H1 (cell line): Measurements from ENCODE around the gene TCF4. TPM values are rescaled to one million over a fixed set of nuclear protein-coding genes. Genes with fewer than 3 reads are reported as not detected.

Source experiments
- CTCF ChIA-PET: fragments of 300-600 bp; sonication (Branson Sonifier 250); formaldehyde crosslinking; loops from one replicate; lab custom pipeline; 2021; ENCODE audit not compliant: partially characterized antibody; lab: Charles Lee
- POLR2A ChIA-PET: fragments of 300-600 bp; sonication (Branson Sonifier 250); formaldehyde crosslinking; loops from one replicate; lab custom pipeline; 2021; ENCODE audit warnings: inconsistent platforms; ENCODE audit not compliant: partially characterized antibody; lab: Charles Lee
- DNase-seq, 2 experiments: peaks; one replicate each; pipeline versions ENCODE4 v3.0.0 to v3.0.0-alpha.2; 2010 to 2022; ENCODE audit warnings: low spot score in 2 of 2, low read depth in 1 of 2, mixed read lengths in 1 of 2
- FAIRE-seq: peaks from 2 replicates; lab custom pipeline; 2011; peaks lifted over from hg19 to GRCh38; lab: Jason Lieb, UNC
- H2AFZ ChIP-seq: 2 replicates; pipeline ENCODE4 v1.8.1; 2012; ENCODE audit warnings: low read length, inconsistent platforms
- H2AK5ac ChIP-seq: 2 replicates; pipeline ENCODE4 v1.6.1; 2013; ENCODE audit warnings: low read depth, low read length
- H2BK120ac ChIP-seq: replicated peaks from 2 replicates; pipeline ENCODE3; 2013; ENCODE audit warnings: low read depth, low read length, inconsistent platforms
- H2BK12ac ChIP-seq: 2 replicates; pipeline ENCODE4 v1.6.1; 2013; ENCODE audit warnings: low read depth, low read length
- H2BK15ac ChIP-seq: 2 replicates; pipeline ENCODE4 v1.6.1; 2013; ENCODE audit warnings: low read length
- H2BK20ac ChIP-seq: 2 replicates; pipeline ENCODE4 v1.6.1; 2013; ENCODE audit warnings: low read length
- H2BK5ac ChIP-seq: 2 replicates; pipeline ENCODE4 v1.6.1; 2013; ENCODE audit warnings: low read depth, low read length
- H3K14ac ChIP-seq: 2 replicates; pipeline ENCODE4 v1.6.1; 2013; ENCODE audit warnings: inconsistent platforms; ENCODE audit not compliant: insufficient read length
- H3K18ac ChIP-seq: 2 replicates; pipeline ENCODE4 v1.6.1; 2013; ENCODE audit warnings: low read length; ENCODE audit errors: extremely low read depth
- H3K23ac ChIP-seq: 2 replicates; pipeline ENCODE4 v1.6.1; 2013; ENCODE audit warnings: inconsistent platforms; ENCODE audit not compliant: insufficient read length
- H3K23me2 ChIP-seq: 2 replicates; pipeline ENCODE4 v1.6.1; 2013; ENCODE audit warnings: low read depth, low read length
- H3K27ac ChIP-seq: 2 replicates; pipeline ENCODE4 v1.6.1; 2011; ENCODE audit warnings: low read depth, low read length, inconsistent platforms
- H3K27me3 ChIP-seq, 4 experiments: replicated peaks in 1 of 4; 1 replicate in 1 of 4; 2 replicates in 3 of 4; pipeline versions ENCODE4 v1.6.1 to v1.8.1; 2011 to 2013; ENCODE audit warnings: low read length in 3 of 4, mild to moderate bottlenecking in 3 of 4, inconsistent platforms in 2 of 4, mixed read lengths in 2 of 4, moderate library complexity in 1 of 4; ENCODE audit not compliant: control insufficient read depth in 3 of 4, insufficient read depth in 3 of 4; ENCODE audit errors: extremely low read depth in 1 of 4
- H3K36me3 ChIP-seq, 4 experiments: 2 replicates each; pipeline versions ENCODE4 v1.6.1 to v1.8.1; 2011 to 2013; ENCODE audit warnings: mild to moderate bottlenecking in 4 of 4, low read length in 3 of 4, moderate library complexity in 2 of 4, control low read depth in 1 of 4, inconsistent platforms in 1 of 4; ENCODE audit not compliant: insufficient read depth in 4 of 4, control insufficient read depth in 2 of 4
- H3K4ac ChIP-seq: replicated peaks from 2 replicates; pipeline ENCODE3; 2013; ENCODE audit warnings: low read length, low read depth, mixed read lengths, inconsistent platforms; ENCODE audit not compliant: insufficient read length
- H3K4me1 ChIP-seq, 4 experiments: replicated peaks in 1 of 4; 1 replicate in 1 of 4; 2 replicates in 3 of 4; pipeline versions ENCODE4 v1.6.1 to v1.8.1; 2011 to 2013; ENCODE audit warnings: low read length in 3 of 4, inconsistent platforms in 2 of 4, mixed read lengths in 1 of 4; ENCODE audit not compliant: insufficient read depth in 4 of 4, control insufficient read depth in 3 of 4
- H3K4me2 ChIP-seq, 2 experiments: 2 replicates each; pipeline versions ENCODE4 v1.6.1 to v1.8.1; 2011 to 2013; ENCODE audit warnings: low read depth in 2 of 2, low read length in 2 of 2, control low read depth in 1 of 2, inconsistent platforms in 1 of 2, mild to moderate bottlenecking in 1 of 2; ENCODE audit not compliant: insufficient read depth in 1 of 2
- H3K4me3 ChIP-seq, 4 experiments: fragments of 200-600, 300-600 bp in 1 of 4; sonication (generic), shearing (Covaris generic), sonication (Bioruptor Twin) in 1 of 4; 2 replicates each; pipeline versions ENCODE4 v1.5.1 to v1.8.1; 2011 to 2016; ENCODE audit warnings: low read length in 4 of 4, low read depth in 3 of 4, control low read depth in 2 of 4, inconsistent platforms in 2 of 4, mild to moderate bottlenecking in 2 of 4, mixed read lengths in 1 of 4, moderate library complexity in 1 of 4; ENCODE audit not compliant: insufficient read depth in 2 of 4; ENCODE audit errors: extremely low read depth in 1 of 4
- H3K56ac ChIP-seq: replicated peaks from 2 replicates; pipeline ENCODE3; 2013; ENCODE audit warnings: low read depth, mild to moderate bottlenecking, mixed read lengths, low read length, inconsistent platforms; ENCODE audit not compliant: insufficient read length
- H3K79me1 ChIP-seq: 2 replicates; pipeline ENCODE4 v1.6.1; 2013; ENCODE audit warnings: low read depth, low read length, control low read depth
- H3K79me2 ChIP-seq, 2 experiments: 2 replicates each; pipeline versions ENCODE4 v1.6.1 to v1.8.1; 2012 to 2013; ENCODE audit warnings: low read length in 2 of 2, mild to moderate bottlenecking in 2 of 2, inconsistent platforms in 1 of 2; ENCODE audit not compliant: insufficient read depth in 2 of 2, control insufficient read depth in 1 of 2
- H3K9ac ChIP-seq, 4 experiments: replicated peaks in 1 of 4; 1 replicate in 1 of 4; 2 replicates in 3 of 4; pipeline versions ENCODE4 v1.6.1 to v1.8.1; 2011 to 2013; ENCODE audit warnings: low read depth in 3 of 4, low read length in 3 of 4, control low read depth in 2 of 4, mild to moderate bottlenecking in 2 of 4, moderate library complexity in 2 of 4, inconsistent platforms in 1 of 4; ENCODE audit errors: extremely low read depth in 1 of 4
- H3K9me3 ChIP-seq, 2 experiments: 2 replicates each; pipeline versions ENCODE4 v1.6.1 to v1.8.1; 2012 to 2013; ENCODE audit warnings: mild to moderate bottlenecking in 2 of 2, moderate library complexity in 2 of 2, control low read depth in 1 of 2, inconsistent platforms in 1 of 2, low read depth in 1 of 2, low read length in 1 of 2, mixed read lengths in 1 of 2; ENCODE audit not compliant: insufficient read depth in 2 of 2
- H4K20me1 ChIP-seq, 2 experiments: replicated peaks in 1 of 2; 2 replicates each; pipeline versions ENCODE3 to v1.8.1; 2011 to 2013; ENCODE audit warnings: inconsistent platforms in 2 of 2, low read length in 2 of 2, mild to moderate bottlenecking in 1 of 2; ENCODE audit not compliant: insufficient read depth in 2 of 2, control insufficient read depth in 1 of 2
- H4K5ac ChIP-seq: 2 replicates; pipeline ENCODE4 v1.6.1; 2013; ENCODE audit warnings: low read length, low read depth, mixed read lengths, inconsistent platforms; ENCODE audit not compliant: insufficient read length
- H4K8ac ChIP-seq: 2 replicates; pipeline ENCODE4 v1.8.0; 2013; ENCODE audit warnings: mild to moderate bottlenecking, moderate library complexity, low read length, inconsistent platforms; ENCODE audit not compliant: insufficient read depth; ENCODE audit errors: extremely low read depth
- H4K91ac ChIP-seq: replicated peaks from 2 replicates; pipeline ENCODE3; 2013; ENCODE audit warnings: low read length, mixed read lengths, inconsistent platforms; ENCODE audit not compliant: insufficient read length
- BCL11A ChIP-seq, 2 experiments: IDR thresholded peaks; one replicate each; pipeline ENCODE4 v1.6.1; 2011; ENCODE audit warnings: low read depth in 2 of 2, low read length in 2 of 2, mild to moderate bottlenecking in 2 of 2
- BRCA1 ChIP-seq: IDR thresholded peaks from 2 replicates; pipeline ENCODE4 v1.6.1; 2012; ENCODE audit warnings: low read depth, low read length, improper control_type of control experiment
- CHD1 ChIP-seq: IDR thresholded peaks from 2 replicates; pipeline ENCODE4 v1.6.1; 2012; ENCODE audit warnings: low read depth, low read length, improper control_type of control experiment
- FOSL1 ChIP-seq: IDR thresholded peaks from 2 replicates; pipeline ENCODE4 v1.6.1; 2011; ENCODE audit warnings: mild to moderate bottlenecking, low read depth, low read length, moderate library complexity; ENCODE audit not compliant: insufficient read depth
- HDAC2 ChIP-seq, 2 experiments: fragments of 300-600 bp in 1 of 2; sonication (generic) in 1 of 2; IDR thresholded peaks; 2 replicates each; pipeline ENCODE4 v1.6.1; 2011 to 2012; ENCODE audit warnings: low read depth in 2 of 2, low read length in 2 of 2, mild to moderate bottlenecking in 2 of 2, moderate library complexity in 2 of 2, borderline replicate concordance in 1 of 2, inconsistent platforms in 1 of 2
- NANOG ChIP-seq: IDR thresholded peaks from 2 replicates; pipeline ENCODE4 v1.6.1; 2011; ENCODE audit warnings: low read length, low read depth, mild to moderate bottlenecking, inconsistent platforms; ENCODE audit not compliant: insufficient read depth, poor library complexity, severe bottlenecking
- POU5F1 ChIP-seq: IDR thresholded peaks from 2 replicates; pipeline ENCODE4 v1.6.1; 2011; ENCODE audit warnings: low read depth, mild to moderate bottlenecking, low read length, moderate library complexity
- RFX5 ChIP-seq: IDR thresholded peaks from 2 replicates; pipeline ENCODE4 v1.6.1; 2011; ENCODE audit warnings: low read depth, low read length, improper control_type of control experiment, borderline replicate concordance
- SAP30 ChIP-seq: fragments of 300-600 bp; sonication (generic); IDR thresholded peaks from 2 replicates; pipeline ENCODE4 v1.7.1; 2012; ENCODE audit warnings: low read length, moderate library complexity, mild to moderate bottlenecking, inconsistent platforms; ENCODE audit not compliant: insufficient read depth, insufficient replicate concordance
- SP1 ChIP-seq: IDR thresholded peaks from 2 replicates; pipeline ENCODE4 v1.6.1; 2011; ENCODE audit warnings: low read depth, low read length
- SP2 ChIP-seq: IDR thresholded peaks from 2 replicates; pipeline ENCODE4 v1.6.1; 2012; ENCODE audit warnings: mild to moderate bottlenecking, low read length, inconsistent platforms
- SUZ12 ChIP-seq: fragments of 200-600 bp; sonication (generic); IDR thresholded peaks from 2 replicates; pipeline ENCODE4 v1.6.1; 2012; ENCODE audit warnings: mild to moderate bottlenecking, inconsistent platforms, low read length, moderate library complexity, mixed read lengths
- TBP ChIP-seq: IDR thresholded peaks from 2 replicates; pipeline ENCODE4 v1.6.1; 2011; ENCODE audit warnings: low read depth, low read length, improper control_type of control experiment
- TEAD4 ChIP-seq: IDR thresholded peaks from 2 replicates; pipeline ENCODE4 v1.6.1; 2012; ENCODE audit warnings: low read depth, low read length, inconsistent platforms, mixed read lengths
- WGBS, 2 experiments: shearing (Covaris generic) in 1 of 2; methylation state at CpG; one replicate each; pipeline versions ENCODE4 v1.1.6 to v1.1.7; 2013 to 2015; ENCODE audit warnings: low lambda C conversion rate in 2 of 2, mixed read lengths in 2 of 2, inconsistent platforms in 1 of 2, low coverage in 1 of 2, missing lambda C conversion rate in 1 of 2; ENCODE audit not compliant: insufficient replicate concordance in 2 of 2, insufficient coverage in 1 of 2, insufficient read length in 1 of 2; ENCODE audit errors: extremely low coverage in 1 of 2, missing lambda C conversion rate in 1 of 2; 5-methylcytosine and 5-hydroxymethylcytosine counted together
- polyA plus RNA-seq, 7 experiments: library from polyadenylated mRNA; depleted of rRNA in 3 of 7; stranded (reverse) in 5 of 7; unstranded in 2 of 7; fragments of >200 nt in 5 of 7; fragments of 200-250 nt in 2 of 7; gene quantifications; 1 replicate in 5 of 7; 2 replicates in 1 of 7; 4 replicates in 1 of 7; pipeline versions ENCODE4 v1.2.1 to v1.2.3, GENCODE V29; 2011 to 2013; ENCODE audit warnings: missing spikeins in 2 of 7, mixed read lengths in 2 of 7
- total RNA-seq: library from RNA; stranded (reverse); fragmentation: NEBNext Ultra II Directional; extraction: Animal tissue kit (Norgen Biotek cat#: 25700); gene quantifications from 2 replicates; pipeline ENCODE4 v1.2.1, GENCODE V29; 2021

TCF4 gene
- total and polyA plus RNA-seq, 2 of the 8 experiments (the other 6 are each of a cell fraction or from before 2014, with no cell fraction given), result 59.3 to 118 TPM

DNA sequence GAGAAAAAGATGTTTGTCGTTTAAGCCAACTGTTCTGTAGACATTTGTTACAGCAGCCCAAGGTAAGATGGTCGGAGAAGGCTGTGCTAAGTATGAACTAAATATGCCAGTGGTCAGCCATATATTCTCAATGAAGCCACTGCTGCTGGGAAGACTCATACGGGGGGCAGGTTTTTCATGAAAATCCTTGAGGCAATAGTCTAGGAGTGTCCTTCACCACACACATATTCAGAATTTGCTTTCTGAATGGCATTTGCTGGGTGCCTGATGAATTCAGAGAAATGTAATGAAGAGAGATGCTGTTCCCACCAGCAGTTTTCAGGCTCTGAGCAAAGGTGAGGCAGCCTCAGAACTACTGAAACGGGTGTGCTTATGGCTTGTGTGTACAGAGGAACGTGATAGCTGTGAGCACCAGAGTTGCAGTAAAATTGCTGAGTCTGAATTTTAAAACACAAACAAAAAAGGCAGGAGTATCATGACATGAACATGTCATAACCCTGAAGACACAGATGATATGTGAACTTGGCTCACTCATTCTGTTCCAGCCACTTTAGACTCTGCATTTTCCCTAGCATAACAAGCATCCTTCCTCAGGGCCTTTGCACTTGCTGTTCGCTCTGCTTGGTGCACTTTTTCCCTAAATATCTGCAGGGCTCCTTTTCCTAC is 21.3 kb upstream of the TCF4 start:
- Histone ChIP-seq H3K23ac (no peak overlapping the region), H3K4me2 (no peak overlapping the region), H4K5ac (no peak overlapping the region), H3K14ac (no peak overlapping the region), H4K20me1 (no peaks in the 10 kb centered on the region), H3K27ac (no peak overlapping the region), H2BK12ac (no peak overlapping the region), H3K9me3 (no peaks in the 10 kb centered on the region), H3K18ac (no peak overlapping the region), H3K9ac (no peak overlapping the region), H2BK5ac (no peak overlapping the region), H3K23me2 (no peaks in the 10 kb centered on the region), H2BK15ac (no peak overlapping the region), H3K4me1 (no peaks in the 10 kb centered on the region), H3K79me1 (no peaks in the 10 kb centered on the region), H4K8ac (no peak overlapping the region), H3K27me3 (no peaks in the 10 kb centered on the region), H3K36me3 (no peaks in the 10 kb centered on the region), H3K79me2 (no peaks in the 10 kb centered on the region), H4K91ac (no peak overlapping the region), H3K56ac (no peak overlapping the region), H2BK20ac (no peak overlapping the region), H2BK120ac (no peak overlapping the region), H3K4me3 (no peak overlapping the region), H2AFZ (no peak overlapping the region), H2AK5ac (no peak overlapping the region), H3K4ac (no peak overlapping the region)
- CTCF ChIA-PET, result no interaction called here
- no peak for DNase-seq
- no peak for FAIRE-seq
- 89% methylated on average over 6 of the region's 6 CpGs; no CpG with 5 or more reads in 1 of the 2 experiments for WGBS, 2 experiments
- POLR2A ChIA-PET, result no interaction called here
- TF ChIP-seq HDAC2 (IDR thresholded peaks at IDR 0.05; ENCODE audit: borderline replicate concordance in 1 of 2, low read depth in 2 of 2, low read length in 2 of 2), result no peak
- TF ChIP-seq FOSL1, result no peak
- TF ChIP-seq SUZ12, result no peak
- TF ChIP-seq BCL11A (IDR thresholded peaks at IDR 0.05; ENCODE audit: low read depth in 2 of 2, low read length in 2 of 2), result no peak
- no peak for TF ChIP-seq TEAD4
- no peak for TF ChIP-seq SAP30
- no peak for TF ChIP-seq NANOG
- no peak for TF ChIP-seq CHD1
- no peak for TF ChIP-seq POU5F1
- no peak for TF ChIP-seq RFX5
- no peak for TF ChIP-seq BRCA1
- TF ChIP-seq SP1, result no peak
- TF ChIP-seq SP2, result no peak
- TF ChIP-seq TBP, result no peak
